Measurements from ENCODE around the gene TAS1R1.

GRCh38 chr1:6613361-6614018, 58.4 kb downstream of the TAS1R1 start, which contains the start of gene PHF13:
- TF ChIP-seq, protein P1, sequence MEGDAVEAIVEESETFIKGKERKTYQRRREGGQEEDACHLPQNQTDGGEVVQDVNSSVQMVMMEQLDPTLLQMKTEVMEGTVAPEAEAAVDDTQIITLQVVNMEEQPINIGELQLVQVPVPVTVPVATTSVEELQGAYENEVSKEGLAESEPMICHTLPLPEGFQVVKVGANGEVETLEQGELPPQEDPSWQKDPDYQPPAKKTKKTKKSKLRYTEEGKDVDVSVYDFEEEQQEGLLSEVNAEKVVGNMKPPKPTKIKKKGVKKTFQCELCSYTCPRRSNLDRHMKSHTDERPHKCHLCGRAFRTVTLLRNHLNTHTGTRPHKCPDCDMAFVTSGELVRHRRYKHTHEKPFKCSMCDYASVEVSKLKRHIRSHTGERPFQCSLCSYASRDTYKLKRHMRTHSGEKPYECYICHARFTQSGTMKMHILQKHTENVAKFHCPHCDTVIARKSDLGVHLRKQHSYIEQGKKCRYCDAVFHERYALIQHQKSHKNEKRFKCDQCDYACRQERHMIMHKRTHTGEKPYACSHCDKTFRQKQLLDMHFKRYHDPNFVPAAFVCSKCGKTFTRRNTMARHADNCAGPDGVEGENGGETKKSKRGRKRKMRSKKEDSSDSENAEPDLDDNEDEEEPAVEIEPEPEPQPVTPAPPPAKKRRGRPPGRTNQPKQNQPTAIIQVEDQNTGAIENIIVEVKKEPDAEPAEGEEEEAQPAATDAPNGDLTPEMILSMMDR (IDR thresholded peaks at IDR 0.05): no peak
- TF ChIP-seq POLR2A (IDR thresholded peaks at IDR 0.05): peak; percentile 66

Measured in right lobe of liver (tissue), 4 donors.